NCI-H1436 treated with DMSO at 0.1 percent for 48 hours (cell line): ENCODE results near the gene GPN1.
"Not testable (repeated sequence)": the region's sequence is repeated elsewhere in the genome, so short reads cannot be mapped to it uniquely, and the experiment has no call there.

Experiments
- DNase-seq: peaks from one replicate; lab custom pipeline; 2025; lab: John Stamatoyannopoulos, UW

GPN1 gene

GRCh38 chr2:27627963-27628766 is 685 bp upstream of the GPN1 start:
- DNase-seq: no peak

- DNase-seq: not testable (repeated sequence)
Measured at GRCh38 chr2:27630257-27630656, 1.4 kb downstream of the GPN1 start.

- no peak for DNase-seq
Measured at GRCh38 chr2:27634291-27634690, 5.4 kb downstream of the GPN1 start.

DNA sequence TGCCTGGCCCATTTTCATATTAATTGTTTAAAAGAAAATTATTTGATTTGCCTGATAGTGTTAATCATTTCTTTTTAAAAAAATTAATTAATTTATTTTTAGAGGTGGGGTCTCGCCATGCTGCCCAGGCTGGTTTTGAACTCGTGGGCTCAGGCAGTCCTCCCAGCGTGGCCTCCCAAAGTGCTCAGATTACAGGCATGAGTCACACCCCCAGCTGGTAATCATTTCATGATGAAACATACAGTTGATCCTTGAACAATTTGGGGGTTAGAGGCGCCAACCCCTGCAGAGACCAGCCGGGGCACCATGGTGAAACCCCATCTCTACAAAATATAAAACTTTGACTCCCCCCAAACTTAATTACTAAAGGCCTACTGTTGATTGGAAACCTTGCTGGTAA is 7.9 kb downstream of the GPN1 start:
- DNase-seq: no peak

GRCh38 chr2:27638037-27638637 is 9.3 kb downstream of the GPN1 start:
- no peak for DNase-seq

GRCh38 chr2:27638709-27639108 is 9.9 kb downstream of the GPN1 start:
- no peak for DNase-seq

DNA sequence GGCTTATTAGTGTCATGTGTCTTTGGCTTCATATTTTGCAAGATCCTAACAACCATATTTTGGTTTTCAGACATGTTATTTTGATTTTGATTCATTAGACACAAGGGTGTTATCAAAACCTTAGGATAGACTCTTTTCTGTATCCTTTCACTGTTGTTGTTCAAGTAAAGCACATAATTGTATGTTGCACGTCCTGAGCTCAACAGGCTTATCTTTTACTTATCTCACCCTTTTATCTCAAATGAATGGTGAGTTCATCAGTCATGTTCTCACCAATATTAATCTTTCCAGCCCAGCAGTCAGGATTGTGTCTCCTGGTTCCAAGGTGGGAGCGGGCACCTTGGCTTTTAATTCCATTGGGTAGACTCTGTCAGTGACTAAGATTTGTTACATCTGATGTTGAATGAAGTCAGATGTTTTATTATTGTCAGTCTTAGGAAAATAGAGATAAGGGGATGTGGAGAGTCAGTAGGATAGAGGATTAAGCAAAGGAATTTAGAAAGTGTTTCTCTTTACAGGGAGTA is 11.9 kb downstream of the GPN1 start:
- DNase-seq: no peak

- no peak for DNase-seq
Measured at GRCh38 chr2:27645197-27645596, 16.3 kb downstream of the GPN1 start.

GRCh38 chr2:27647289-27647688 is 18.4 kb downstream of the GPN1 start:
- no peak for DNase-seq

DNA sequence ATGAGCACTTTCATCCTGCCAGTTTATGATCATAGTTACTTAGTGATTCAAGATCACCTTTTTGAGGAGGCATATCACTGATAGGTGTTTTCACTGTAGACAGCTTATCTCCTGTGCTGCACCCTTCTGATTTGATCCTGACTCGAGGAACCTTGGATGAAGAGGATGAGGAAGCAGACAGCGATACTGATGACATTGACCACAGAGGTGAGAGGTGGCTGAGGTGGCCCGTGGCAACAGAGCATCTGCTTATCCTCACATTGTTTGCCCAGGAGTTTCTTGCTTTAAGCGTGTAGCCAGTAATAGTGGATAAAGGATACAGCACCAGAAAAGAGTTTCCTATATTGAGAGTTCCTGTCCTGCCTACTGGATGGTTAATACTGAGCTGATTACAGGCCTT is 18.9 kb downstream of the GPN1 start:
- DNase-seq: no peak

GRCh38 chr2:27651056-27651455 is 22.2 kb downstream of the GPN1 start:
- no peak for DNase-seq

DNA sequence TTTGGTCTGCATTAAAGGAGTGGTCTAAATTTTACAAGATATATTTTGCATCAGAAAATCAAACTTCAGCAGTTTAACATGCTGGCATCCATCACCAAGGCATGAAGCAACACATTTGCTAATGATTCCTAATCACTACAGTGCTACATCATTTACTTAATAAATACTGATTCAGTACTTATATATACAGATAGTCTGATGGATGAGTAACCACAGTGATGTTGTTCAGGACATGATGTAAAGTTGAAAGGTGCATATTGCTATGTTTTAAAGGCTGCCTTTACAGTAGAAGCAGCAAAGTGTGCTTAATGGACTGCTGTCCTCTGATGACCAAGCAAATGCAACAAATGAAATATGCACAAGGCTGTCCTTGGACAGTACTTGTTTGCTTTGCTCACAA is 23.5 kb downstream of the GPN1 start:
- no peak for DNase-seq

DNA sequence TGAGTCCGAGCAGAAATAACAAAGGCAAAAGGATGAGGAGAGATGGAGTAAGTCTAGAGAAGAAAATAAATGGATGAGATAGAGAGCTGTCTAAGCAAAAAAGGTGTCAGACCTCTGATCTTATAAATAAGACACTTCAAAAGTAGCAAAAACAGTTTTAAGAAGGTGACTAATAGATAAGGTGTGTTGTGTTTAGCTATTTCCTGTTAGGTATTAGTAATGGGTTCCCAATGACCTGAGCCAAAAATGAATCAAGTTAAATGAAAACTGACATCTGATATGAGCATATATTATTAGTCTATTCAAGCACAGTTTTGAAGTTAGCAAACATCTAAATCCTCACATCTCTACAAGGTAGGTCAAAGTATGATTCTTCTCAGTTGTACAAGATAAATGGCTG is 23.9 kb downstream of the GPN1 start:
- no peak for DNase-seq

DNA sequence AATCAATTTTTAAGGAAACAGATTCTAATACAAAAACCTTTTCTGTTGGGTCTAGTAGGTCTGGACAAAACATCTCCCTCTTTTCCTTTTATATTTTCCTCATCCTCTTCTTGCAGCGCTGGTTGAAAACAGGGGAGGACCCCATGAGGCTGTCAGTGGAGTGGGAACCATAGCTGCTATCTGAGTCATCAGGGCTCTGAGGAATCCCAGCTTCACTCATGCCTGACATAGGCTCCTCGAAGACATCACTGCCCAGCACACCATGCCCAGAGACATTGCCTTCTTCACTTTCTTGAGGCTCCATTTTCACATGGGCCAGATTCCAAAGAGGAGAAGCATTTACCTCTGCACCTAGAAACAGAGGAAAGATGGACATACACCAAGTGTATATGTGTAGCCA is 24.5 kb downstream of the GPN1 start:
- no peak for DNase-seq

DNA sequence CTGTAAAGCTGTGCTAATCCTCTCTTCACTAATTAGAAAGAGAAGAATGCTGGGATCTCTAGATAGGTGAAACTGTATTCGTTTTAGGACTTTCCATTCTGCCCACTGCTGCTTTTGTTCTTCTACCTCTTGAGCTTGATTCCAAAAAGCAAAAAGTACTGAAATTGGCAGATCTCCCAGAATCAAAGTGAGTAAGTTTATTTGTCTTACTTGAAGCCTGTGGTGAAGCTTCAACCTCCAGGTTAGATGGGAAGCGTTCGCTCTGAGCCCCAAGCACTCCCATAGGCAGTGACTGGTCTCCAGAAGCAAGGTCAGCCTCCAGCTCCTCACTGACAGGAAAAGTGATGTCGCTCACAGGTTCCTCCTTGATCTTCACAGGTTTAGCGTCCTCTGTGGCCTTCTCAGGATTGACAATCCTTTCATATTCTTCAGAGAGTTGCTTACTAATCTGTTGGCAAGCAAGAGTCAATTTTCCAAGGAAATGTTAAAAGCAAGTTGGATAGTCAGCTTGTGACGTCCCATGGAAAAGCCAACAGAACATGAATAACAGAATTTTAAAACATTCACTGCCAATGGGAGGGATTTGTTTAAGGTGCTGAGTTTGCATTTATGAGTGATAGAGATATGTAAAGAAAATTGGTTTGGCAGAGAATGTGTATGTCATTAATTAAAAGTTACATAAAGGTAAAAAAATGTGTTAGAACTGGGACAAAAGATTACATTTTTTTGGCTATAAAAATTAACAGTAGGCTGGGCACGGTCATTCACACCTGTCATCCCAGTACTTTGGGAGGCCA is 26.5 kb downstream of the GPN1 start:
- no peak for DNase-seq

DNA sequence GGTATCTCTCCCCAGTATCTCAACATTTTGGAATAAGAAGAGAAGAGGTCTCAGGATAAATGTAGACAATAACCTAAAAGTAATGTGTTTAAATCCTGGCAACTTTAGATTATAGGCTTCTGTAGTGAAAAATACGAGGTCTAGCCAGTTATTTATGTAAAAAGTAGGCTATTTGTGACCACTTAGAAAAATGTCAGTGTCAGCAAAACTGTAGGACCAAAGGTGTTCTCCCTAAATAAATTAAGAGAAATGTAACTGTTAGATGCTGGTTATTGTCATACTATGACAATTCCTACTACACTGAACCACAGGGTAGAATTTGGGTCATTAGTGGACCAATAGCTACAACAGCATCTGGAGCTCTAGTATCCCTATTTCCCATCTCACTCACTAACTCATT is 32.5 kb downstream of the GPN1 start:
- no peak for DNase-seq

- DNase-seq: peak; percentile 49
Measured at GRCh38 chr2:27663285-27664153, 34.7 kb downstream of the GPN1 start, which contains the start of the genes SLC4A1AP and SUPT7L. Gene SLC4A1AP (plus strand): TSS chr2:27663889. CDS start chr2:27663915, 26 bp downstream. Gene SUPT7L (minus strand): TSS chr2:27663614. CDS start chr2:27662192, 1,422 bp downstream.

DNA sequence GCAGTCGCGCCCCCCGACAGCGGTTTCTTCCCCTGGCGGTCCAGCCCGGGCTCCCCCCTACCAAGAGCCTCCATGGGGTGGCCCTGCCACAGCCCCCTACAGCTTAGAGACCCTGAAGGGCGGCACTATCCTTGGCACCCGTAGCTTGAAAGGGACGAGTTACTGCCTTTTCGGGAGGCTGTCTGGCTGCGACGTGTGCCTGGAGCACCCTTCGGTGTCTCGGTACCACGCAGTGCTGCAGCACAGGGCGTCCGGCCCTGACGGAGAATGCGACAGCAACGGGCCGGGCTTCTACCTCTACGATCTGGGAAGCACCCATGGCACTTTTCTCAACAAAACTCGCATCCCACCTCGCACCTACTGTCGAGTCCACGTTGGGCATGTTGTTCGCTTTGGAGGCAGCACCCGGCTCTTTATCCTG is 35.3 kb downstream of the GPN1 start:
- no peak for DNase-seq

GRCh38 chr2:27664622-27665363 is 35.9 kb downstream of the GPN1 start:
- no peak for DNase-seq

DNA sequence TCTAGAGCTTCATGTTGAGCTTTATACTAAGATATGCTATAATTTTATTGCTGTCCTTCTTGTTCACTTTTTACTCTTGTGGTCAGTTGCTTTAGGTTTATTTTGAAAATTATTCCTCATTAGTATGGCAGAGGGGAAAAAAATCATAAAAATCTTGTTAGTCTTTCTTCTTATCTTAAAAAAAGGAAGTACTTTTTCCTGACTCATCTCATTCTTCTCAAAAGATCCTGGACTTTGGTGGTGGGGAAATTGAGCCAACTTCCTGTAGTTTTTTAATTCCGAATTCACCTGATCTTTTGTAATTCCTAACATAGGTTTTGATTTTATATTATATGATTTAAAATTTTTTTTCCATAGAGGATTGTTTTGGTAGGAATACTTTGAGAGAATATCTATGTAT is 38.6 kb downstream of the GPN1 start:
- no peak for DNase-seq

- DNase-seq: no peak
Measured at GRCh38 chr2:27671235-27671634, 42.4 kb downstream of the GPN1 start.
